RKO (cell line): Measurements from ENCODE around the gene IGFBPL1.
"Not testable (repeated sequence)": the region's sequence is repeated elsewhere in the genome, so short reads cannot be mapped to it uniquely, and the experiment has no call there.

Experiments used
- DNase-seq: peaks from one replicate; pipeline ENCODE4 v3.0.0-alpha.2; 2016; ENCODE audit warnings: low spot score

Gene IGFBPL1, protein sequence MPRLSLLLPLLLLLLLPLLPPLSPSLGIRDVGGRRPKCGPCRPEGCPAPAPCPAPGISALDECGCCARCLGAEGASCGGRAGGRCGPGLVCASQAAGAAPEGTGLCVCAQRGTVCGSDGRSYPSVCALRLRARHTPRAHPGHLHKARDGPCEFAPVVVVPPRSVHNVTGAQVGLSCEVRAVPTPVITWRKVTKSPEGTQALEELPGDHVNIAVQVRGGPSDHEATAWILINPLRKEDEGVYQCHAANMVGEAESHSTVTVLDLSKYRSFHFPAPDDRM

DNA sequence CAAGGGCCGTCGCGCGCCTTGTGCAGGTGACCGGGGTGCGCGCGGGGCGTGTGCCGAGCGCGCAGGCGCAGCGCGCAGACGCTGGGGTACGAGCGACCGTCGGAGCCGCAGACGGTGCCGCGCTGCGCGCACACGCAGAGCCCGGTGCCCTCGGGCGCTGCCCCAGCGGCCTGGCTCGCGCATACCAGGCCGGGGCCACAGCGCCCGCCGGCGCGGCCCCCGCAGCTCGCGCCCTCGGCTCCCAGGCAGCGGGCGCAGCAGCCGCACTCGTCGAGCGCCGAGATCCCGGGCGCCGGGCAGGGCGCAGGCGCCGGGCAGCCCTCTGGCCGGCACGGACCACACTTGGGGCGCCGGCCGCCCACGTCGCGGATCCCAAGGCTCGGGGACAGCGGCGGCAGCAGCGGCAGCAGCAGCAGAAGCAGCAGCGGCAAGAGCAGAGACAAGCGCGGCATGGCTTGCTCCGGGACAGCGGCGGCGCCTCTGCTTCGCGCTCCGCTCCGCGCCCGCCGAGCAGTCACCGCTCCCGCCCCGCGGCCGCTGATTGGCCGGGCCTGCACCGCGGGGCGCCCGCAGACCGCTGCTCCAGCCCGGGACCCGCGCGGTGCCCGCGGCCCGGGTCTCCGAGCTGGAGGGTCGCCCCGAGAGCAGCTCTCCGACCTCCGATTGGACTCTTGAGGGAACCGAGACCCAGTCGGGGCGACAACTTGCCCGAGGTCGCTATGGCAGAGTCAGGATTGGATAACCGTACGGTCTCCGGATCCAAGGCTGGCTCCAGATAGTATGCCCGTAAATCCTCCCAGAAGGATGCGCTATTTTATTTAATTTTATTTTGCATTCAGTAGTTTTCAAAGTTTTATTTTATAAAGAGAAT is at the start of gene IGFBPL1:
Gene IGFBPL1, minus strand, starts transcription at position 482 of the 871 bp plus-strand sequence. Its CDS starts 30 bp downstream, at position 452.
- no peak for DNase-seq

GRCh38 chr9:38472583-38473249 is 48.5 kb upstream of the IGFBPL1 start:
- DNase-seq = not testable (repeated sequence)

DNA sequence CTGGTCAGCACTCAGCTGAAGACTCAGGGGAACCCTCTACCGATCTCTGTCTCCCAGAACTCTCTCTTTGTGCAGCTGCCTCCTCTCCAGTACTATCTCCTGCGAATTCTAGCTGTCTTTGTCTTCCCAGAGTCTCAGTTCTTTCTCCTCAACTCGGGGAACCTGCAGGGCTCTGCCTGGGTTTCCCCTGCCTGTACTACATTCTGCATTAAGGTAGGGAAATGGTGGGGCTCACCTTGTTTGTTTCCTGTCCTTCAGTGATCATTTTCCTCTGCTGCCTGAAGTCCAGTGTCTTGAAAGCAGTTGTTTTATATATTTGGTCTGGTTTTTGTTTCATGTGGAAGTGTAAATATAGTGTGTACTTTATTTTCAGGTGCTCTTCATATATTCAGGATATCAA is 43.1 kb upstream of the IGFBPL1 start:
- no peak for DNase-seq

GRCh38 chr9:38453835-38454234 is 29.6 kb upstream of the IGFBPL1 start:
- no peak for DNase-seq

DNA sequence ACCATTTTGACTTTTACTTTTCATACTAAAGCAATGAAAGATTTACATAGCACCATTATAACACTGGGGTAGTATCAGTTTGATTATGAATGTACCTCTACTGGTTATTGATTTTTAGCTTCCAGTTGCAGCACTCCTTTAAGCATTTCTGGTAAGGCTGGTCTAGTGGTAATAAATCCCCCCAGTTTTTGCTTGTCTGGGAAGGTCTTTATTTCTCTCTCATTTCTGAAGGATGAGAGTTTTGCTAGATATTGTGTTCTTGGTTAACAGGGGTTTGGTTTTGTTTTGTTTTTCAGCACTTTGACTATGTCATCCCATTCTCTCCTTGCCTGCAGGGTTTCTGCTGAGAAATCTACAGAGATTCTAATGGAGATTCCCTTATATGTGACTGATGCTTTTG is 26.9 kb upstream of the IGFBPL1 start:
- DNase-seq = no peak

DNA sequence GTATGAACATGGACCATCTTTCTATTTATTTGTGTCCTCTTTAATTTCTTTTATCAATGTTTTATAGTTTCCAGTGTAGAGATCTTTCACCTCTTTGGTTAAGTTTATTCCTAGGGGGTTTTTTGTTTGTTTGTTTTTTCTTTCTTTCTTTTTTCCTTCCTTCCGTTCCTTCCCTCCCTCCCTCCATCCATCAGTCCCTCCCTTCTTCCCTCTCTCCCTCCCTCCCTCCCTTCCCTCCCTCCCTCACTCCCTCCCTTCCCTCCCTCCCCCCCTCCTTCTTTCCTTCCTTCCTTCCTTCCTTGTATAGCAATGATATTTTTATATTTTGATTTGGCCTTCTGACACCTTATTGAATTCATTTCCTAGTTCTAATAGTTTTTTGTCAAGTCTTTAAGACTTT is 23.4 kb upstream of the IGFBPL1 start:
- DNase-seq = no peak

DNA sequence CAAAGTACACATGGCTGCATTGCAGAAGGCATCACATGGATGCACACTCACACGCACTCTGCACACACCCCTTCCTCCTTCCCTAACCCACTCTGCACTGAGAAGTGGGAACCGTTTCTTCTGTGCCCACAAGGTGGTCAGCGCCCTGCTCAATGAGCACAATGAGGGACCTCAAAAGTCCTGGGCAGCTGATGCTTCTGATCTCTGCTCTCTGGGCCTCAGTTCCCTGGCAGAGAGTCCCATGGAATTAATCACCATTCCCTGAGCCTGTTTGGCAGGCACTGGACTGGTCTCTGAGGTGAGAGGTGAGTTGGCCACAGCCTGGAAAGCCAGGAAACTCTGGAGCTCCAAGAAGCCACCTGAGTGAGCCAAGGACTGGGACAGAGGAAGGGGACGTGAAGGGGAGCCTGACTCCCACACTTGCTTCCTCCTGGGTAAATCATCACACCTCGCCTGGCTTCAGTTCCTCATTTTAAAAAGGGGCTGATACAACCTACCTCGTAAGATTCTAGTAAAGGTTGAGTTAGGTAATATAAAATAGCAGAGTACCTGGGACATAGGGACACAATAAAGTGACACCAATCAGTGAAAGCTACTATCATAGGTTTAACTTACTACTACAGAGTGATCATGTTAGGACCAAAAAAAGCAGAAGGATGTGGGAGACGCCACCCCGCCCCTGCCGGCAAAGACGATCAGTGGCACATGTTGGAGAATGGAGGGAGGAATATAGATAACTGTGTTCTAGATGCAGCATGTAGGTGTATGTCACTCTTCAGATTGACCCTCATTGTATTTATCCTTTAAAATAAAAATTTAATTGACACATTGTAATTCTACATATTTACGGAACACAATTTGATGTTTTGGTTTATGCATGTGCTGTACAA is 21.1 kb upstream of the IGFBPL1 start:
- DNase-seq = no peak

- no peak for DNase-seq
These were observed 19.3 kb upstream of the IGFBPL1 start for GRCh38 chr9:38443597-38443996.

- DNase-seq = no peak
These were observed 18.9 kb upstream of the IGFBPL1 start for GRCh38 chr9:38443181-38443580.

DNA sequence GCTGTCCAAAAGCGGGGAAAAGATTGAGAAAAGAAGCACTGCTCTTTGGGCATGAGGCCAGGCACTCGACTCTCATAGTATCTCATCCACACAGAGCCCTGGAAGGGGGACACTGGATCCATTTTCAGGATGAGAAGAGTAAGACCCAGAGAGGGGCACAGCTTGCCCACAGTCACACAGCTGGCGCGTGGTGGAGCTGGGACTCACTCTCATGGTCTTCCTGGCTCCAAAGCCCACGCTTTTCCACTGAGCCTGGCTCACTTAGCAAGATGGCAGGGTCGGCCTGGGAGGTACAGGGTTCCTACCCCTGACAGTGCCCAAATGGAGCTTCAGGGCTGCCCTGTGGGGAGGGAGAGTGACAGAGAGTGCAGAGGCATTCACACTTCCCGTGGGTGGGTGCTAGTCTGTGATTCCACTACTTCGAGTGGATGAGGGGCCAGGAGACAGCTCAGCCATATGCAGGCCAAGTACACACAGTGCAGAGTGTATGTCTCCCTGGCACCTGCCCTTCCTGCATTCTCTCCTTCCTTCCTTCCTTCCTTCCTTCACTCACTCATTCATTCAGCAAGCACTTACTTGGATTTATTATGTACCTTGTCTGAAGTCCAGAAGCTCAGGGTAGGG is 18.3 kb upstream of the IGFBPL1 start:
- no peak for DNase-seq

DNA sequence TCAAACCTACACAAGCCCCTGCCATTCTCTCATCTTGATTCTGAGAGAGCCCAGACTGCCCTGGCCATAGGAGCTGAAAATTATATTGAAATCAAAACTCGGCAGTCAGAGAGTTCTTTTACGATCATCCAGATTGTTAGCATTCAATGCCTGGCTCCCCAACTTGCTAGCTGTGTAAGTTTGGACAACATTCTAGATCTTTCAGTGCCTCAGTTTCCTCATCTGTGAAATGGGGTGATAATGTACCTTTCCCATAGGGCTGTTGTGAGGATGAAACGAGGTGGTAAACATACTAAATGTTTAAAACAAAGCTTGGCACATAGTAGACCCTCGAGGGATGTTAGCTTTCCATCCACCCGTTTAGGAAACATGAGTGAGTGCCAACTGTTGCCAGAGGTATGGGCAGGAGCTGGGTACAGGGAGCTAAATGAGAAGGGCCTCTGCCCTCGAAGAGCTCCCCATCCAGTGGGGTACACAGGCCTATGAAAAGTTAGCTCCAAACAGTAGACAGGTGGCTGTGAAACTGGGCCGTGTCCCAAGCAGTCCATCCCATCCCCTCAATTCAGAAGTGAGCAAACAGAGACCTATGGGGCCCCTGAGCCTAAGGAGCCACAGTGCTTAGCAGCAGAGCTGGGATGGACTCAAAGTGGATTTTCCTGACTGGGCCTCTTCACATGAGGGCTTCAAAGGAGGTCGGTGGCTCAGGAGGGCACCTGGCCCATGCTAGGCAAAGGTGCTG is 17.3 kb upstream of the IGFBPL1 start:
- no peak for DNase-seq

- no peak for DNase-seq
These were observed 16.3 kb upstream of the IGFBPL1 start for GRCh38 chr9:38440516-38440915.

DNA sequence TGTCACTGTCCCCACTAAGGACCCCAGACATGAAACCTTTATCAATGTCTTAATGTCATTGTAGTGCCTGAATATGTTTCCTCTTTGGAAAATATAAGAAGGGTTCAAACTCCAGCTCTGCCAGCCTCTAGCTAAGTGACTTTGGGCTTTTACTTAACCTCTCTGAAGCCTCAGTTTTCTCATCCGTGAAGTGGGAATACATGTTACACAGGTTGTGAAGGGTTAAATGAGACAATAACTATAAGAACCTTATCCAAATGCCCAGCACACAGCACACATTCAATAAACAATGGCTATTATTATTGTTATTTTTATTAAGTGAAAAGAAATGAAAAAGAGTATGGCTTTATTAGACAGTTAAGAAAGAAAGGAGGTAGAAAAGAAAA is 15.7 kb upstream of the IGFBPL1 start:
- no peak for DNase-seq

DNA sequence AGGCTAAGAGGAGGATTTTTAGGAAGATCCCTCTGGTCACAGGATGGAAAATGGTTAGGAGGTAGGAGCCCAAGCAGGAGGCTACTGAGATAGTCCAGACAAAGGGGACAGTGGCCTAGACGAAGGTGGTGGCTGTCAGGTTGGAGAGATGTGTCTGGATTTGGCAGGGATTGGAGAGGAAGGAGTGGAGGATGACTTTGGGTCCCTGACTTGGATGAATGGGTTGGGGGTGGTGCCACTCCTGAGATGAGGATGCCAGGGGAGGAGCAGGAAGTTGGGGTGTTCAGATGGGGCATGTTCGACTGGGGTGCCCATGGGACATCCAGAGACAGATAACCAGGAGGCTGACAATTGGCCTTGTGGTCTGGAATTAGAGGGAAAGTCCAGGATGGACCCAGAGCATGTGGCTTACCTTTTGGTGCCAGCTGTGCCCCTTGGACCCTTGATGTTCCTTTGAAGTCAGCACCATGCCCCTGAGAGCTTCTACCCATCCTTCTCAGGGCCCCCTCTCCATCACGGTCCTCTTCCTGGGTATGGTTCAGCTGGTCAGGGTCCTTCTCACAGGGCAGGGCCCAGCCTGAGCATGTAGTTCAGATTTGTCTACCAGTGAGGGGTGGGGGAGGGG is 15.1 kb upstream of the IGFBPL1 start:
- no peak for DNase-seq

DNA sequence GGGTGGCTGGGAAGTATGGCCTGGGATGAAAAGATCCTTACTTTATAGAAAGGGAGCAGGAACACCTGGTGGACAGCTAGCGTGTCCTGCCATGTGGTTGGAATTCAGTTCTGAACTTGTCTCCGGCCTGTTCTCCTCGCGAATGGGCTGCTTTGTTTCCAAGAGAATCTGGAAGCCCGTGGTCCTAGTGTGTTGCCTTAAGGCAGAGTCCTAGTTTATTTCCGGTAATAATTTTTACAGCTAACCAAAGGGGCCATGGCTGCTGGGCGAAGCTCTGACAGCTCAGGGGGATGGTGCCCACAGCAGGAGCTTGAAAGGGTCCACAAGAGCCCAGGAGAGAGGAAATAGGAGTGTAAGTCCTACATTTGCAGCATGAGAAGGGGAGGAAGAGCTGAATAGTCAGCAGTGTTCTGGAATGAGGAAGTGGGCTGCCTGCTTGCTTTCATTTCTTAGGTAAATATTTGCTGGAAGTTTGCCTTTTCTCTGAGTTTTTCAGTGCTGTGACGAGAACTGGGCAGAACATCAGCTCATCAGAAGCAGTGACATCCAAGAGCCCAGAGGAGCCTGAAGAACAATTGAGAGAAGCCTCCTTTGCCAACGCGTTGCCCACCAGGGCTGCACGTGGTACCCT is 13.1 kb upstream of the IGFBPL1 start:
- DNase-seq = no peak

GRCh38 chr9:38436708-38437107 is 12.5 kb upstream of the IGFBPL1 start:
- DNase-seq = no peak

DNA sequence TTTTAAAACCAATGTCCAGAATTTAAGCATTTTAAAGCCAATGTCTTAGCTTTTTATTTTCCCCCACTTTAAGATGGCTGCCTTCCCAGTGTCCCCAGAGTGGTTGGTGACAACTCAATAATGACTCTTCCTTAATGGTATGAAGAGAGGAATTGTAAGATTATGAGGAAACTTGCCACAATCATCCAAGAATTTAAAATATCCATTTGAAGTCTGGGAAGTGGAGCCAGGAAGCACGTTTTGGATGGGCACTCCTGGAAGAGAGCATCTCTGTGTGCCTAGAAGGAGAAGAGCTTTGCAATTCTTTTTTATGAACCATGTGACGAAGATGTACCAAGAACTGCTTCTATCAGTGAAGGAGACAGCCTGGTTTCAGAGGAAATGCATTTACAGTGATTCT is 11.3 kb upstream of the IGFBPL1 start:
- no peak for DNase-seq

- no peak for DNase-seq
These were observed 10.6 kb upstream of the IGFBPL1 start for GRCh38 chr9:38434853-38435252.

GRCh38 chr9:38434365-38434764 is 10.1 kb upstream of the IGFBPL1 start:
- DNase-seq = no peak
